Activated CD4-positive, alpha-beta memory T cell treated with anti-CD3 and anti-CD28 coated beads for 36 hours (primary cell): Measurements from ENCODE around the gene EYS. TPM values are rescaled to one million over a fixed set of nuclear protein-coding genes. Genes with fewer than 3 reads are reported as not detected.
"Not testable (repeated sequence)": the region's sequence is repeated elsewhere in the genome, so short reads cannot be mapped to it uniquely, and the experiment has no call there.

Experiments
- CTCF ChIA-PET: fragments of 350-600 bp; sonication (Branson Sonifier 250); formaldehyde crosslinking; loops from one replicate; lab custom pipeline; 2021; ENCODE audit warnings: antibody characterized with exemption, inconsistent platforms; lab: Charles Lee
- POLR2A ChIA-PET: fragments of 350-600 bp; sonication (Branson Sonifier 250); formaldehyde crosslinking; loops from one replicate; lab custom pipeline; 2021; ENCODE audit warnings: antibody characterized with exemption; lab: Charles Lee
- DNase-seq: peaks from one replicate; pipeline ENCODE4 v3.0.0-alpha.2; 2020
- H3K27ac Mint-ChIP-seq: one replicate; pipeline ENCODE4 v1.8.0; 2021; ENCODE audit warnings: mixed read lengths
- H3K27me3 Mint-ChIP-seq: one replicate; pipeline ENCODE4 v1.8.0; 2021; ENCODE audit warnings: mixed read lengths
- H3K36me3 Mint-ChIP-seq: one replicate; pipeline ENCODE4 v1.8.0; 2021; ENCODE audit warnings: mixed read lengths
- H3K4me1 Mint-ChIP-seq: one replicate; pipeline ENCODE4 v1.8.0; 2021; ENCODE audit warnings: low read depth, mixed read lengths
- H3K4me3 Mint-ChIP-seq: one replicate; pipeline ENCODE4 v1.8.0; 2021; ENCODE audit warnings: mild to moderate bottlenecking, mixed read lengths
- H3K9me3 Mint-ChIP-seq: one replicate; pipeline ENCODE4 v1.8.0; 2021; ENCODE audit warnings: mixed read lengths
- intact Hi-C: fragments of 100-400 bp; cut with micrococcal nuclease; formaldehyde crosslinking; loops from one replicate; pipeline ENCODE4 v1.15.1; 2023
- total RNA-seq, 2 experiments: library from RNA; stranded (reverse); gene quantifications; one replicate each; pipeline ENCODE4 v1.2.3, GENCODE V29; 2021

Gene EYS
- total RNA-seq, 2 experiments from 2014 or later: not detected

DNA sequence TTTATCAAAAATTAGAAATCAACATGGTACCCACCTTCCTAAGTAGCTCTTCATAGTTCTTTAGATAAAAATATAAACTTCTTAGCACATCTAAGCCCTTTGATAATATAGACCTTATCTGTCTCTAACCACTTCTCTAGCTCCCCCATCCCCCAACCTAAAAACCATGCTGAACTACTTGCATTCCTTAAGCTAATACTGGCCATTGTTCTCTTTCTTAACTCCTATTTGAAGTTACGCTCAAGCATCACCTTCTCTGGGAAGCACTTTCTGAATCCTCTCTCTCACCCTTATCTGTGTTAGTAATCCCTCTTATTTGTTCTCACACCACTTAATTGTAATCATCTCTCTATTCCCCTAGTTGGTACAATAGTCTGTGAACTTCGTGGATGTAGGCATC, 1918.5 kb downstream of the EYS start:
- POLR2A ChIA-PET: no interaction called here
- H3K4me3 Mint-ChIP-seq: no peak overlapping the region
- no peaks in the 10 kb centered on the region for H3K9me3 Mint-ChIP-seq
- H3K27ac Mint-ChIP-seq: no peak overlapping the region
- intact Hi-C loops: no loop called here
- no peaks in the 10 kb centered on the region for H3K4me1 Mint-ChIP-seq
- no peak for DNase-seq
- peaks cover 7% of the 10 kb centered on the region for H3K27me3 Mint-ChIP-seq
- CTCF ChIA-PET: interaction anchor here (1.0 kb wide), 1 partner anchor 24 kb away, joined by 4 read pairs; no protein-coding TSS in a partner anchor
- no peaks in the 10 kb centered on the region for H3K36me3 Mint-ChIP-seq

DNA sequence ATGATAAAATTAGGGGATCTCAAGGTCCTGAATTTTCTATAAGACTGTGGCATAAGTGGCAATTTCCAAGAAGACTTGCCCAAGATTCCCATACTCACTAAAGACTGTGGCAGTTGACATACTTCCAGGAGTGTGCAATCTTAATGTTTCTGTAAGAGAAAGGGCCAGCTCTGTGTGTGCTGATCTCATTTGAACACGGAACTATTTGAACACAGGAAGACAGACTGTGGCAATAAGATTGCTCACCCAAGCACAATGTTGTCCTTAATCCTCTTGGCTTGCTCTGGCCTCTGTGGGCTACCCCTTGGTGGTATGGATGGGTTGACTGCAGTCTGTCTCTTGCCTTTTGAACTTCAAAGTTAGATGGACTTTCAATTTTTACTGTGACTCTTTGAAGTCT, 1920.0 kb downstream of the EYS start:
- no peaks in the 10 kb centered on the region for H3K36me3 Mint-ChIP-seq
- H3K4me3 Mint-ChIP-seq: no peak overlapping the region
- no peak overlapping the region for H3K27ac Mint-ChIP-seq
- no peak for DNase-seq
- ChIA-PET CTCF (no interaction called here), POLR2A (no interaction called here)
- H3K27me3 Mint-ChIP-seq: peaks cover 13% of the 10 kb centered on the region
- no peaks in the 10 kb centered on the region for H3K4me1 Mint-ChIP-seq
- intact Hi-C loops: no loop called here
- no peaks in the 10 kb centered on the region for H3K9me3 Mint-ChIP-seq

DNA sequence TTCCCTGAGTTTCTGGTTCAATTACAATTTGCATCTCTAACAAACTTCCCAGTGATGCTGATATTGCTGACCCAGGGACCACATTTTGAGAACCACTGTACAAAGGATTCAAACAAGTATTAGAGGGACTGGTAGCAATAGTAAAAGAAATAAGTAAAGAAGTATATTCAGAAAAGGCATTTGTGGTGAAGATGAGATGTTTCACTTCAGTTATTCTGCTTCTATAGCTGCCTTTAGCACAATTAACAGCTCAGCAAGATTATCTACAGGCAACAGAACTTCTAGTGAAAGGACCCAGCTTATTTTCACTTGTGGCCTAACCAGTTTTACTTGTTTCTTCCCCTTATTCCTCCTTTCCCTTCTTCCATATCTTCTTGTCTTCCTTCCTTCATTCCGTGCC, 1922.0 kb downstream of the EYS start:
- Mint-ChIP-seq H3K27me3 (peaks cover 15% of the 10 kb centered on the region), H3K4me3 (no peak overlapping the region), H3K4me1 (no peaks in the 10 kb centered on the region), H3K36me3 (no peaks in the 10 kb centered on the region), H3K9me3 (peaks cover 5% of the 10 kb centered on the region), H3K27ac (no peak overlapping the region)
- ChIA-PET CTCF (no interaction called here), POLR2A (no interaction called here)
- no peak for DNase-seq
- intact Hi-C loops: no loop called here

DNA sequence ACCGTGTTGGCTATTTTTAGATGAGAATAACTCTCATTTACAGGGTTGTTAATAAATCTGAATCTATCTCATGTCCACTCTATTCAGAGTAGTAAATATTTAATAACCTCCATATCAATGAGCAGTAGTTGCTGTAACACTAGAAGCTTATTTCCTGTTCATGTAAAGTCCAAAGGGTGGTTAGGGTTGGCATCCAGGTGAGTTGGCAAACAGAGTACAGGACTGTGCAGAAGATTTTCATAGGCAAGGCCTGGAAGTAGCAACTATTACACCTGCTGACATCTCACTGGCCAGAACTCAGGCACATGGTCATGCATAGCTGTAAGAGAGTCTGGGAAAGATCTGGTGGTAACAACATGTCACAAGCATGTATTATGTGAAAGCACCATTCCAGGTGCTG, 1923.9 kb downstream of the EYS start:
- ChIA-PET POLR2A (no interaction called here), CTCF (no interaction called here)
- Mint-ChIP-seq H3K27ac (no peak overlapping the region), H3K27me3 (peaks cover 18% of the 10 kb centered on the region), H3K4me3 (no peak overlapping the region), H3K36me3 (no peaks in the 10 kb centered on the region), H3K4me1 (no peaks in the 10 kb centered on the region), H3K9me3 (peaks cover 5% of the 10 kb centered on the region)
- no peak for DNase-seq
- intact Hi-C loops: no loop called here

DNA sequence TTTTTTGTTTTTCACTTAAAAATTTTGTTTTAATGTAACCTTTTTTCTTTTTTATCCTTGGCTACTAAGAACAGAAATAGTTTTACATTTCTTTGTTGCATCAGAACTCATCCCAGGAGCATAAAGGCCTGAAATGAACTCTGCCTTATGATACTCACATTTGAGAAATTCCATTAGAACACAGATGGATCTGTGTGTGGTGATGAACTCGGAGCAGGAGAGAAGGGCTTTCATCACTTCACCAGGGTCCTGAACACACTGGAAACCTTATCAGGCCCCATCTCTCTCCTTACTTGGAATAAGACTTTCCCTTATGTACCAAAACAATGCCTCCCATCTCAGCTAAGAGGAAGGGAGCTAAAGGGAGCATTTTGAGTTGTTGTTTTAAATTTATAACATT, 1932.1 kb downstream of the EYS start:
- H3K36me3 Mint-ChIP-seq: no peaks in the 10 kb centered on the region
- intact Hi-C loops: no loop called here
- H3K4me1 Mint-ChIP-seq: no peaks in the 10 kb centered on the region
- no peak overlapping the region for H3K4me3 Mint-ChIP-seq
- CTCF ChIA-PET: interaction anchor here (1.8 kb wide), 1 partner anchor 10 kb away, joined by 6 read pairs; no protein-coding TSS in a partner anchor
- H3K27ac Mint-ChIP-seq: no peak overlapping the region
- H3K27me3 Mint-ChIP-seq: peaks cover 11% of the 10 kb centered on the region
- H3K9me3 Mint-ChIP-seq: no peaks in the 10 kb centered on the region
- DNase-seq: no peak
- POLR2A ChIA-PET: no interaction called here

DNA sequence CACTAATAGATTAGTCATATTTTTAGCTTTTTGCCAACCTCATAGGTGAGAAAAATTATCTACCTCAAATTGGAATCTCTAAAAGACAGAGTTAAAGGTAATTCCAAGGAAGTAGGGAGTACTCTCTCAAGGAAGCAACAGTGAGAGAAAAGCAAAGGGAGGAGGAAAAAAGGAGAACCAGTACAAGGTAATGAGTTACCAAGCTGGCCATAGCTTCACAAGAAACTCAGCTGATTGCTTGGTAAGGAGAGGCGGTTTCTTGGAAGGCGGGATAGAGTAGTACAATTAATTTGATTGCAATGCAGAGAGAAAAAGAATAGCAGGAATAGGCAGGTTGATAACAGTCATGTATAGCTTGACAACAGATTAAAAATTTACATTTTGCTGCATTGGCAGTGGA, 1933.8 kb downstream of the EYS start:
- no peak for DNase-seq
- ChIA-PET POLR2A (no interaction called here), CTCF (interaction anchor here (1.6 kb wide), 1 partner anchor 9 kb away, joined by 4 read pairs; no protein-coding TSS in a partner anchor)
- H3K4me1 Mint-ChIP-seq: no peaks in the 10 kb centered on the region
- H3K27me3 Mint-ChIP-seq: peaks cover 9% of the 10 kb centered on the region
- no peak overlapping the region for H3K27ac Mint-ChIP-seq
- H3K36me3 Mint-ChIP-seq: no peaks in the 10 kb centered on the region
- intact Hi-C loops: no loop called here
- peaks cover 7% of the 10 kb centered on the region for H3K9me3 Mint-ChIP-seq
- H3K4me3 Mint-ChIP-seq: no peak overlapping the region

DNA sequence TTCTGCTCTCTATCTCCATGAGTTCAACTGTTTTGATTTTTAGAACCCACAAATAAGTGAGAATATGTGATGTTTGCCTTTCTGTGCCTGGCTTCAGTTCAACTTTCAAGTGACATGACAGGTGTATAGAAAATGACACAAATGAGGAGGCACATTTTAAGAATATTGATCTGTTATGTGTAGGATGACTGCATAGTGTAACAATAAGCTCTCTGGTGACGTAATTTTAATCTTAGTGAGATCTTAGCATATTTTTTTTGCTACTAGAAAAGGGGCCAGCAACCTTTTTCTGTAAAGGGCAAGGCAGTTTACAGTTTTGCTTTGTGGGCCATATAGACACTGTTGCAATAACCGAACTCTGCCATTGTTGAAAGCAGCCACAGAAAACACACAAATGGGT, 1941.2 kb downstream of the EYS start:
- H3K36me3 Mint-ChIP-seq: no peaks in the 10 kb centered on the region
- intact Hi-C loops: no loop called here
- ChIA-PET CTCF (interaction anchor here (2.2 to 10.1 kb wide), 2 partner anchors 131 to 167 kb away, joined by 6 to 206 read pairs; no protein-coding TSS in a partner anchor), POLR2A (no interaction called here)
- peaks cover 6% of the 10 kb centered on the region for H3K27me3 Mint-ChIP-seq
- H3K9me3 Mint-ChIP-seq: peaks cover 17% of the 10 kb centered on the region
- no peak overlapping the region for H3K27ac Mint-ChIP-seq
- DNase-seq: no peak
- H3K4me1 Mint-ChIP-seq: no peaks in the 10 kb centered on the region
- no peak overlapping the region for H3K4me3 Mint-ChIP-seq

DNA sequence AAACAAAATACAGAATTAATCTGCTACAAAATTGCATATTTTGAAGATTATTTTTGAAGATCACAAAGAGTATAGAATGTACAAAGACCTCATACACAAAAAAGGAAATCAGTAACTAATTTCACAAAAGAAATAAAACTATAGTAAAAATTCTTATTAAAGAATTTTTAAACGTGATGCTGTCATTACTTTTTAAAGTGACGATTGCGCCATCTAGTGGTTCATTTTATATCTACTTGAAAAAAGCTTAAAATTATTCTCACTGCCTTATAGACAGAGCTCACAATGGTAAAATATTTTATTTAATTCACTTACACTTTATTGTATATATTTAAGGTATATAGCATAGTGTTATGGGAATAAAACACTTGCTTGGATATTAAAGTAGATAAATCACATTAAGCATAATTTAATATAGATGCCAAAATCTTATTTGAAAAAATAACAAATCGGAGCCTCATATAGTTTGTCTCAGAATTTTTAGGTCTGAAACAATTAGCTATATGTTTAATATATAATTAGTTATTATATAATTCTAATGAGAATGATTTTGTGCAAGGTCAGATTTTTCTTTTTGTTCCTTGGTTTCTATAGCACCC, 1942.6 kb downstream of the EYS start:
- no peak for DNase-seq

DNA sequence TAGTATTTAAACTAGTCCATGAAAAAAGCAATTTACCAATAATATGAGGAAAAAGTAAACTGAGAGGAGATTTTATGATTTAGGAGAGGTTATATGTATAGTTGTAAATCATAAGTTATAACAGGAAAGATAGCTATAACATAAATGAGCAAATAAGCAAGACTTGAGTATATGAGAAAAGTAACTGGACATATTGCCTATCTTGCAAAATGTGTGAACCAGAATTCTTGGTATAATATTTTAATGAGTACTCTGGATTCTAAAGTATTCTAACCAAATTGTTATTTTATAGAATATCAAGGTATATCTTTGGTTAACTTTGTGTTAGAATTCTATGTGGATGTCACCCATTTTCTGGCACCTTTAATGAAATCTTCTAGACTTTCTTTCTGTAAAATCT, 1946.8 kb downstream of the EYS start:
- intact Hi-C loops: no loop called here
- H3K36me3 Mint-ChIP-seq: peaks cover 13% of the 10 kb centered on the region

More for the DNA sequence above, 1942.6 kb downstream of the EYS start:
- CTCF ChIA-PET: interaction anchor here (0.5 to 10.1 kb wide), 18 partner anchors 8 to 412 kb away, joined by 3 to 206 read pairs (median 4); no protein-coding TSS in a partner anchor
- Mint-ChIP-seq H3K27me3 (peaks cover 6% of the 10 kb centered on the region), H3K4me3 (no peak overlapping the region), H3K4me1 (no peaks in the 10 kb centered on the region), H3K27ac (no peak overlapping the region), H3K36me3 (no peaks in the 10 kb centered on the region), H3K9me3 (peaks cover 17% of the 10 kb centered on the region)
- POLR2A ChIA-PET: no interaction called here
- intact Hi-C loops: loop anchor here (1.0 kb wide), 3 partner anchors 166 to 411 kb away; no protein-coding TSS in a partner anchor

DNA sequence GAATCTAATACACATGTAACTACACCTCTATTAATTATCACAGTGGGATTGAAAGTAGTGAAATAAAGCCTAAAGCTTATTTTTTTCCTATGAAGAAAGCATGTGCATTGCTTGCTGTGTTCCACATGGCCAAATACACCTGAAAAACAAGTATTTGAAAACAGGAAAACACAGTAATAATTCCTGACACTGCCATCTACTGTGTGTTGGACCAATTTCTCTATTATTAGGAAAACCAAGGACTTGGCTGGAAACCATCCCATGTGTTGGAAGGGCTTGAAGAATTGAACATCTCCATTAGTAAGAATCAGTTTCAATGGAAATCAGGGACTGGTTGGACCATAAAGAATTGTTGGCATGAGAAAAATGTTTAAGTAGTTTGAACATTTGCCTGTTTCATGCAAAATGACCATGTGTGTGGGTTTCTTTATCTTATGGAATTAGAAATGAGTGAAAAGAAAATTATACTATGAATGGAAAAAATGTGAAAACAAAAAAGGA, 1947.4 kb downstream of the EYS start:
- CTCF ChIA-PET: interaction anchor here (10.1 kb wide), 1 partner anchor 160 kb away, joined by 206 read pairs; no protein-coding TSS in a partner anchor
- no peaks in the 10 kb centered on the region for H3K27me3 Mint-ChIP-seq
- H3K4me1 Mint-ChIP-seq: no peaks in the 10 kb centered on the region
- DNase-seq: no peak
- POLR2A ChIA-PET: no interaction called here
- no peak overlapping the region for H3K27ac Mint-ChIP-seq
- no peak overlapping the region for H3K4me3 Mint-ChIP-seq
- peaks cover 16% of the 10 kb centered on the region for H3K36me3 Mint-ChIP-seq
- intact Hi-C loops: no loop called here
- peaks cover 21% of the 10 kb centered on the region for H3K9me3 Mint-ChIP-seq

More for the DNA sequence above, 1946.8 kb downstream of the EYS start:
- no peaks in the 10 kb centered on the region for H3K27me3 Mint-ChIP-seq
- H3K9me3 Mint-ChIP-seq: peaks cover 21% of the 10 kb centered on the region
- no peak overlapping the region for H3K27ac Mint-ChIP-seq
- no peak overlapping the region for H3K4me3 Mint-ChIP-seq
- DNase-seq: no peak
- CTCF ChIA-PET: interaction anchor here (10.1 kb wide), 1 partner anchor 161 kb away, joined by 206 read pairs; no protein-coding TSS in a partner anchor
- POLR2A ChIA-PET: no interaction called here
- H3K4me1 Mint-ChIP-seq: no peaks in the 10 kb centered on the region

DNA sequence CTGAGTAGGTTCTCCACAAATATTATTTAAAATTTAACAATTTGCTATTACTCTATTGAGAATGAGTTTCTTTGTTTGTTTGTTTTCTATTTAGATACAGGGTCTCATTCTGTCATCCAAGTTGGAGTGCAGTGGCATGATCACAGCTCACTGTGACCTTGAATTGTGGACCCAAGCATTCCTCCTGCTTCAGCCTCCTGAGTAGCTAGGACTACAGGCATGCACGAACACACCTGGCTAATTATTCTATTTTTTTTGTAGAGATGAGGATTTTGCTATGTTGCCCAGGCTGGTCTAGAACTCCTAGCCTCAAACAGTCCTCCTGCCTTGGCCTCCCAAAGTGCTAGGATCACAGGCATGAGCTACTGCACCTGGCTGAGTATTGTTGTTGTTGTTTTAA, 1949.2 kb downstream of the EYS start:
- Mint-ChIP-seq H3K27me3 (no peaks in the 10 kb centered on the region), H3K4me1 (no peaks in the 10 kb centered on the region), H3K4me3 (no peak overlapping the region), H3K36me3 (peaks cover 20% of the 10 kb centered on the region), H3K27ac (no peak overlapping the region), H3K9me3 (peaks cover 26% of the 10 kb centered on the region)
- DNase-seq: no peak
- CTCF ChIA-PET: interaction anchor here (10.1 kb wide), 1 partner anchor 159 kb away, joined by 206 read pairs; no protein-coding TSS in a partner anchor
- intact Hi-C loops: no loop called here
- POLR2A ChIA-PET: no interaction called here

DNA sequence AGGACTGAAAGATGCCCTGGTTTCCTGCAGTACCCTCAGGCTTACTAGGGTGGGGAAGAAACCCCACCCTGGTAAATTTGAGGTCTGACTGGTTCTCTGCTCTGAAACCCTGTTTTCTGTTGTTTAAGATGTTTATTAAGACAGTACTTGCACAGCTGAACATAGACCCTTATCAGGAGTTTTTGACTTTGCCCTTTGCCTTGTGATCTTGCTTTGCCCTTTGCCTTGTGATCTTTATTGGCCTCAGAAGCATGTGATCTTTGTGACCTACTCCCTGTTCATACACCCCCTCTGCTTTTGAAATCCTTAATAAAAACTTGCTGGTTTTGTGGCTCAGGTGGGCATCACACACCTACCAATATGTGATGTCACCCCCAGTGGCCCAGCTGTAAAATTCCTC, 1949.8 kb downstream of the EYS start:
- intact Hi-C loops, H3K4me3 Mint-ChIP-seq, POLR2A ChIA-PET, H3K4me1 Mint-ChIP-seq, CTCF ChIA-PET, H3K27ac Mint-ChIP-seq, H3K27me3 Mint-ChIP-seq, DNase-seq: not testable (repeated sequence)
- H3K9me3 Mint-ChIP-seq: peaks cover 26% of the 10 kb centered on the region
- H3K36me3 Mint-ChIP-seq: peaks cover 20% of the 10 kb centered on the region
